DMS79 treated with DMSO at 0.1 percent for 48 hours (cell line): ENCODE results near the gene SHMT1.
"Not testable (repeated sequence)": the region's sequence is repeated elsewhere in the genome, so short reads cannot be mapped to it uniquely, and the experiment has no call there.

Experiments used
- DNase-seq: peaks from one replicate; lab custom pipeline; 2025; lab: John Stamatoyannopoulos, UW

SHMT1 gene

GRCh38 chr17:18324140-18325050 lies 39.0 kb downstream of the SHMT1 start:
- DNase-seq, result no peak

DNA sequence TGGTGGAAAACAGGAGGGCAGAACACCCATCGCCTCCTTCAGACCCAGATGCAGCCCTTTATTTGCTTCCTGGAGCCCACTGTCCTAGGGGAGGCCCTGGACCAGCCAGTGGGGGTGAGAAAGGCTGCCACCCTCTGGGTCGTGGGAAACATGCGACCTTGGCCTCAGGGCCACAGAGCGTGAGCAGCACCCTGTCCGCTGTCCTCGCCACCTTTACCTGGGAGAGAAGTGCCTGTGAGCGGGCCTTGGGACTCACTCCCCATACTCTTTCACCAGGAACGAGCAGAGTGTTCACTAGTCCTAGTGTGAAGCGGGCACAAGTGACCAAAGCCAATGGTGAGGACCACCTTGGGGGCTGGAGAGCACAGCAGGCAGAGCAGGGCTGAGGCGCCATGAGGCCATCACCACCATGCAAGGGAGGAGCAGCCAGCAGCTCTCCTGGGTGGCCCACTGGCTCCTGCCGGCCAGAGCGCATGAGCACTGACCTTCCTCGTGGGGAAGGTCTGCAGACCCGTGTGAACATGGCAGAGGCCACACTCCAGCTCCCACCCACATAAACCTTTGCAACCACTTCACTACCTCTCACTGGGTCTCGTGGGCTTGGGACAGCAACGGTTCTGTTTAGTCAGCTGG lies 39.7 kb downstream of the SHMT1 start:
- no peak for DNase-seq

DNA sequence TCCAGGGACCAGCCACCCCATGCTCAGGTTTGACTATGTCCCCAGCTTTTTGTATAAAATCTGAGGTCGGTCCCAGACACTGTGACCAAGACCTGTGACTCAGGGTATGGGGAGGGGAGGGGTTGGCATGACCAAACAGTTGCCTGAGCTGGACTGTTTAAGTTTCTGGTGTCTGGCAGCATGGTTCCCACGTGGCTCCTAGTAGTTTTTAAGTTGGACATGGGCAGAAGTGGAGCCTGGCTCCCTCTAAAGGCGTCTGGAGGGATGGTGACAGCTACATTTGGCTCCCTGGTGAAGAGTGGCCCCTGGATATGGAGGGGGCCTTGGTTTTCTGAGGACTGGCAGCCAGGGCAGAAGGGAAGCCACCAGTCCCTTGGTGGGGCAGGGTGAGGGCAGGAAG lies 40.3 kb downstream of the SHMT1 start:
- DNase-seq, result no peak

DNA sequence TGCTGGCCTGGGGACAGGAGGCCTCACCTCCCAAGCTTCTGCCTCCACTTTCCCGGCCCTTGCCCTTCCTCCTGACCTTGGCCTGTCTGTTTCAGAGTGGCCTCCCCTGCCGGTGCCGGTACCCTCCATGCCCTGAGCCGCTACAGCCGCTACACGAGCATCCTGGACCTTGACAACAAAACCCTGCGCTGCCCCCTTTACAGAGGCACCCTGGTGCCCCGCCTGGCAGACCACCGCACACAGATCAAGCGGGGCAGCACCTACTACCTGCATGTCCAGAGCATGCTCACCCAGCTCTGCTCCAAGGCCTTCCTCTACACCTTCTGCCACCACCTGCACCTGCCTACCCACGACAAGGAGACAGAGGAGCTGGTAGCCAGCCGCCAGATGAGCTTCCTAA lies 40.8 kb downstream of the SHMT1 start:
- DNase-seq, result no peak

GRCh38 chr17:18321309-18321708 lies 42.0 kb downstream of the SHMT1 start:
- no peak for DNase-seq

- DNase-seq, result no peak
Observed at GRCh38 chr17:18320301-18320700, 43.0 kb downstream of the SHMT1 start.

DNA sequence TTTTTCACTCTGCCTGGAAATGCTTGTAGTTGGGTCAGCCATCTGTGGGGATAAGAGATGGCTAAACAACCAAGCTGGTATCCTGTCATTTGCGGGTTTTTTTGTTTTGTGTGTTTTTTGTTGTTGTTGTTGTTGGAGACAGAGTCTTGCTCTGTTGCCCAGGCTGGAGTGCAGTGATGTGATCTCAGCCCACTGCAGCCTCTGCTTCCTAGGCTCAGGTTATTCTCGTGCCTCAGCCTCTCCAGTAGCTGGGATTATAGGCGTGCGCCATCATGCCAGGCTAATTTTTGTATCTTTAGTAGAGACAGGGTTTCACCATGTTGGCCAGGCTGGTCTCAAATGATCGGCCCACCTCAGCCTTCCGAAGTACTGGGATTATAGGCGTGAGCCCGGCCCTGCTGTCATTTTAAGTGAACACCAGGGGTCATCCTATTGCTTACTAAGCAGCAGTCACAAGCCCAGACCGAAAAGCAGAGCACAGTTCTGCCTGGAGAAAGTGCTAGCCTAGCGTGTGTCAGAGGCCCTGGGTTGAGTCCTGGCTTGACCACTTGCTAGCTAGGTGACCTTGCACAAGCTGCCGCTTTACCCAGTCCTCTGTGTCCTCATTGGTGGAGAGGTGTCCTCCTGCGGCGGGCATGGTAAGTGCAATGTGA lies 43.6 kb downstream of the SHMT1 start:
- DNase-seq, result no peak

DNA sequence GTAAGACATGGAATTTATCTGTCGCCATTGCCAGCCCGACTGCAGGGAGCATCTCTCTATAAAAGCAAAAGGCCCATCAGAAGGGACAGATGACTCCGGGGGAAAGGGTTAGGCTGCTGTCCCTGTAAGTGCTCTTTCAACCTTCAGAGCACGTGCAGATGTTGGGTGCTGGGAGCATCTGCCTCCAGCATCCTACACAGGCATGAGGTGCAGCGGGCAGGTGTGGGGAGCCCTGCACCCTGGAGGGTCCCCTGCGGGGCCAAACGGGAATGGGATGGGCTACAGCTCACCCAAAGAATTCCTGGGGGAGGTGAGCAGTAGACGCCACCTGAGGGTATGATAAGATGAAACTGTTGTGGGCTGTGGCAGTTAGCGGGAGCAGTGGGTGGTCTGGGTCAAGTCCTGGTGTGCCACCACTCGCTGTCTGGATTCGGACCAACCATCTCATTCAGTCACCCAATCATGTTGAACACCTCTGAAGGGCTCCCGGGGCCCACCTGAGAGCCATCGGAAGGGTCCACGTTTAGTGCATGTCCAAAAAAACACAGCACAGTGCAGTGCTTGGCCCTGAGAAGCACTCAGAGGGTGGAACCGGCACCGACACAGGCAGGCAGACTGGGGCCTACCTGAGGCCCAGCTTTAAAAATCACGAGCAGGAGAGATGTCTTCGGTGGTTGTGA lies 44.4 kb downstream of the SHMT1 start:
- DNase-seq, result no peak

GRCh38 chr17:18318117-18318516 lies 45.2 kb downstream of the SHMT1 start:
- DNase-seq, result no peak

DNA sequence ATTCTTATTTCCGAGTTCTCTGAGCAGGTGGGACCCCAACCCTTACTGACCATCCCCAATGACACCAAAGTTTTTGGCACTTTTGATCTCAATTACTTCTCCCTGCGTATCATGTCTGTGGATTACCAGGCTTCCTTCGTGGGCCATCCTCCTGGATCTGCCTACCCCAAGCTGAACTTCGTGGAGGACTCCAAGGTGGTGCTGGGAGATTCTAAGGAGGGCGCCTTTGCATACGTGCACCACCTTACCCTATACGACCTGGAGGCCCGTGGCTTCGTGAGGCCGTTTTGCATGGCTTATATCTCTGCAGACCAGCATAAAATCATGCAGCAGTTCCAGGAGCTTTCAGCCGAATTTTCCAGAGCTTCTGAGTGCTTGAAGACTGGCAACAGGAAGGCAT lies 47.4 kb downstream of the SHMT1 start:
- DNase-seq, result no peak

- DNase-seq, result no peak
Observed at GRCh38 chr17:18315562-18315922, 47.8 kb downstream of the SHMT1 start.

DNA sequence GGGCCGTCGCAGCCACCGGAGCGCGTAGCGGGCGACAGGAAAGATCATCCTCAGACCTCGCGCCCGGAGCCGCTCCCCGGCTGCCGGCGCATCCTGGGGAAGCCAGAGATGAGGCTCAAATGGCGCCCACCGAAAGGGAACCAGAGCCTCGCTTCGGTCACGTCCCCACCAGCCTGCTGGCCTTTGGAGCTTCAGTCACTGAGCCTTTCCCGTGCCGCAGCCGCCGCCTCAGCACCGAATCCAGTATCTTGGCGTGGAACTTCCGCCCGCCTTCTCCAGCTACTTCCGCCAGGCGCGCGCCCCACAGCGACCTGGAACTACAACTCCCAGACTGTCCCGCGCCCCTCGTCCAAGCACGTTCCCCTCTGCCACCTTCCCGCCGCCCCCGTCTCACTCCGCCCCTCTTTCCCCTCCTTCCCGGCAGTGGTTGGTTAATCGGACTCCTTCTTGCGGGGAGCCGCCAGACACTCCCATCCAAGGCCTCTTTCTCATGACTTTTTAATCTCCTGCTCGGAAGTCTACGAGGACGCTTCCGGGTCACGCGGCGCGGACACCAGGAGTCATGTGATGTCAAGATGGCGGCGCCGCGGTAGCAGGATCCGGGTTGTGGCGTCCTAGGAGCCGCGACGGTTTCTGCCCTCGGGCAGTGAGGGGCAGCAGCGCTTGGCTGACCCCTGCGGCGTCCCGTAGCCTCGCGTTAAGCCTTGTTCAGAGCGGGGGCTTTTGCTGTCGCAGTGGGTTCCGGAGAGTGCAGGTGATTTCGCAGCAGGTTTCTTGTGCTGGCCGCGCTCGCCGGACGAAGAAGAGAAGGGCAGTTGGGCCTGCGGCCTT lies 48.4 kb downstream of the SHMT1 start, which contains the start of the genes SMCR8 and TOP3A:
Gene SMCR8, plus strand, starts transcription at position 563 of the 831 bp plus-strand sequence. CDS start 497 bp downstream, outside the sequence.
Gene TOP3A, minus strand, starts transcription at position 264 of the 831 bp plus-strand sequence. Its CDS starts 216 bp downstream, at position 48.
- peak; percentile 77 for DNase-seq

DNA sequence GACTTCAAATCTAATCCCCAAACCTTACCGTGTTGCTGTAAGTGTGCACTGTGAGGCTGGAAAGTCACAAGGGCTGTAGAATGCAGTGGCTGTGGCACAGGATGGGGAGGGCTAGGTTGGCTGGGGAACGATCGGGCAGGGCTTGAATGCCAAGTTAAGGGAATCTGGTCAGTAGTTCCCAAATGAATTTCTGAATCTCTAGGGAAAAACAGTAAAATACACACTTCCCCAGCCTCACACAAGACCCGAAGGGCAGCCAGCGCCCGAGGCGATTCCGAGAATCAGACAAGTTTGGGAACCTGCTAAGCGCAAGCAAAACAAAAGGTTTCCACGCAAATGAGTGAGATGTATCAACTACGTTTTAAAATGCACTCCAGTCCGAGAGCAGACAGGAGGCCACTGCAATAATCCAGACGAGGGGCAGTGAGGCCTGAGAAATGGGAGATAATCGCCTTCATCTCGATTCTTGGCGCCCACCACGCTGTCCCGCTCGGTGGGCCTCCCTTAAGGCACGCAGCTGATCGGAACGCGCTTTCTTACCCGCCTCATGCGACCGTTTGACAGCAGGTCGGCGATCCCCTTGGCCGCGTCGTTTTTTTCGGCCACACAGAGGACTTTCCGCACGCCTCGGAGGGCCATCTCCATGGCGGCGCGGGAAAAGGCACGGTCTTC lies 49.2 kb downstream of the SHMT1 start:
- DNase-seq, result no peak

DNA sequence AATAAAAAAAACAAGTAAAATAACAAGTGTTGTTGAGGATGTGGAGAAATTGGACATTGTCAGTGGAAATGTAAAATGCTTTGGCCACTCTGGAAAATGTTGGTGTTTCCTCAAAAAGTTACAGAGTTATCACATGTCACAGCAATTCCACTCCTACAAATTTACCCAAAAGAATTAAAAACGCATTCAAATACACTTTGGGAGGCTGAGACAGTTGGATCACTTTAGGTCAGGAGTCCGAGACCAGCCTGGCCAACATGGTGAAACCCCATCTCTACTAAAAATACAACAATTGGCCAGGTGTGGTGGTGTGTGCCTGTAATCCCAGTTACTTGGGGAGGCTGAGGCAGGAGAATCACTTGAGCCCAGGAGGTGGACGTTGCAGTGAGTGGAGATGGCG lies 54.1 kb downstream of the SHMT1 start:
- DNase-seq, result no peak

GRCh38 chr17:18303206-18303605 lies 60.1 kb downstream of the SHMT1 start:
- not testable (repeated sequence) for DNase-seq

DNA sequence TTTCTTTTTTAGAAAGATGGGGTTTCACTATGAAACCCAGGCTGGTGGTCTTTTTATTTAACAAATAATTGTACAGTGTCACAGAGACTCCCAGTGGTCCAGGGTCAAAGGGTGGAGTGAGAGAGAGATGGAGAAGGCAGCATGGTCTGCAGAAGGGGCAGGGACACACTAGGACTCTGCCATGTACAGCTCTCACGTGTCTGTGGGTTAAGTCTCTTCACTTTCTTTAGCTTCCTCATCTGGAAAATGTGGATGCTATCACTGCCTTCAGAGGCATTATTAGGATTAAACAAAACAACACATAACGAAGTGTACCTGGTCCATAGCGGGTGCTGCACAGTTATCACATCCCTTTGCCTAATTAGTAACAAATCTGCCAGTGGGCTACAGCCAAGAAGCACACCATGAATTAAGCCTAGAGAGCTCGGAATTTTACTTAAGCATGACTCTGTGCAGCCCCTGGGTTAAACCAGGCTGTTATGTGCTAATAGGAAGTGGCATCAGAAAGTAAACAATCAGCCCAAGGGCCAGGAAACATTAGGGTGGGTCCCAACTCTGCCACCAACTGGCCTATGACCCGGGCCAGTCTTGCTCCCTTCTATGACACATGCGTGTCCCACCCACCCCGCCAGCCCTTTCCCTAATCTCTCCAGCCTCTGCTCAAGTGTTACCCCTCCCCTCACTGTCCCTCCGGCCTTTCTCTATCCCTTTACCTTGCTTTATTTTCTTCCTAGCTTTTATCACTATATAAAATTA lies 62.4 kb downstream of the SHMT1 start:
- DNase-seq, result no peak

- not testable (repeated sequence) for DNase-seq
Observed at GRCh38 chr17:18298061-18298460, 65.3 kb downstream of the SHMT1 start.

- DNase-seq, result no peak
Observed at GRCh38 chr17:18291718-18292540, 71.4 kb downstream of the SHMT1 start.

DNA sequence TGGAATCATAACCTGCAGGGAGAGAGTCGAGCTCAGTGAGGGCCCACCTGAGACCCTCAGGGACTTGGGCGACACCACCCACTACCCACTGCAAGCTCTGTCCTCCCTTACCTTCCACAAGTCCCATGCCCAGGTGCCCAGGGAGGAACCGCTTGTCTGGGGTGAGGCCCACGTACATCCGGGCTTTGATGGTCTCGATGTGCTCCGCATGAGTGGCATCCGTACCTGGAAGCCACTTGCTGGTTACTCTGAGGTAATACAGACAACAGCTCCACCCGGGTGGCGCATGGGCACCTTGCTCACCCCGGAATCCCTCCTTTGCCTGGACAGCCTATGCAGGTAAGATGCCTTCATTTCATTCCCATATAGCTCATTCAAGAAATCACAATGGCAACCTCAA lies 78.1 kb downstream of the SHMT1 start:
- DNase-seq, result no peak
